Fibroblast of lung (primary cell): Measurements from ENCODE around the gene SLC35F4. TPM values are rescaled to one million over a fixed set of nuclear protein-coding genes. Genes with fewer than 3 reads are reported as not detected.

Experiments used
- DNase-seq, 2 donors: peaks; one replicate each; pipeline versions ENCODE4 v3.0.0 to v3.0.0-alpha.2; 2010; ENCODE audit warnings: low read depth in 2 of 2
- H2AFZ ChIP-seq: 2 replicates; pipeline ENCODE4 v1.5.1; 2012; ENCODE audit warnings: low read length, control low read depth, inconsistent platforms
- H3K27ac ChIP-seq: 2 replicates; pipeline ENCODE4 v1.5.1; 2011; ENCODE audit warnings: low read length, control low read depth; ENCODE audit not compliant: insufficient read depth
- H3K27me3 ChIP-seq: 2 replicates; pipeline ENCODE4 v1.5.1; 2011; ENCODE audit warnings: mild to moderate bottlenecking, low read length; ENCODE audit not compliant: control insufficient read depth, insufficient read depth
- H3K36me3 ChIP-seq: 2 replicates; pipeline ENCODE4 v1.5.1; 2011; ENCODE audit warnings: low read length; ENCODE audit not compliant: control insufficient read depth, insufficient read depth
- H3K4me1 ChIP-seq: 2 replicates; pipeline ENCODE4 v1.5.1; 2011; ENCODE audit warnings: low read length; ENCODE audit not compliant: control insufficient read depth, insufficient read depth; ENCODE audit errors: extremely low read depth
- H3K4me2 ChIP-seq: 2 replicates; pipeline ENCODE4 v1.5.1; 2011; ENCODE audit warnings: low read length, control low read depth; ENCODE audit not compliant: insufficient read depth; ENCODE audit errors: extremely low read depth
- H3K4me3 ChIP-seq, 4 experiments: fragments of 200-600 bp in 1 of 4; sonication (generic) in 1 of 4; replicated peaks in 1 of 4; 2 replicates each; pipeline ENCODE4 v1.5.1; 2011 to 2016; ENCODE audit warnings: low read length in 4 of 4, low read depth in 3 of 4, mild to moderate bottlenecking in 3 of 4, control low read depth in 2 of 4, inconsistent platforms in 1 of 4, mixed read lengths in 1 of 4; ENCODE audit not compliant: insufficient read depth in 1 of 4; ENCODE audit errors: control extremely low read depth in 1 of 4
- H3K79me2 ChIP-seq: 2 replicates; pipeline ENCODE4 v1.5.1; 2012; ENCODE audit warnings: mild to moderate bottlenecking, low read length, inconsistent platforms; ENCODE audit not compliant: control insufficient read depth, insufficient read depth
- H3K9ac ChIP-seq: 2 replicates; pipeline ENCODE4 v1.5.1; 2011; ENCODE audit warnings: mild to moderate bottlenecking, low read length, control low read depth; ENCODE audit not compliant: insufficient read depth
- H3K9me3 ChIP-seq: 2 replicates; pipeline ENCODE4 v1.5.1; 2012; ENCODE audit warnings: low read depth, low read length; ENCODE audit not compliant: control insufficient read depth, insufficient read depth
- H4K20me1 ChIP-seq: 2 replicates; pipeline ENCODE4 v1.5.1; 2011; ENCODE audit warnings: low read length; ENCODE audit not compliant: control insufficient read depth, insufficient read depth; ENCODE audit errors: extremely low read depth
- EZH2 ChIP-seq: IDR thresholded peaks from 2 replicates; pipeline ENCODE4 v1.5.1; 2012; ENCODE audit warnings: low read length, control low read depth, mild to moderate bottlenecking; ENCODE audit errors: missing control alignments
- polyA plus RNA-seq, 2 donors: library from polyadenylated mRNA; depleted of rRNA in 1 of 2; stranded (reverse) in 1 of 2; unstranded in 1 of 2; fragments of >200 nt; gene quantifications; 2 replicates each; pipeline ENCODE4 v1.2.1, GENCODE V29; 2011 to 2012; ENCODE audit warnings: missing spikeins in 1 of 2
- total RNA-seq: library from RNA; depleted of rRNA; stranded (reverse); fragments of >200 nt; gene quantifications from 2 replicates; pipeline ENCODE4 v1.2.1, GENCODE V29; 2014
- TF ChIP-seq, protein P1 (sequence below), 2 donors: IDR thresholded peaks in 1 of 2; conservative IDR thresholded peaks in 1 of 2; 1 replicate in 1 of 2; 2 replicates in 1 of 2; pipeline ENCODE4 v1.5.1; 2011 to 2012; ENCODE audit warnings: low read length in 2 of 2, control low read depth in 1 of 2, inconsistent platforms in 1 of 2, low read depth in 1 of 2, mild to moderate bottlenecking in 1 of 2

Gene SLC35F4
- total and polyA plus RNA-seq, 2 donors (not counting 1 experiment from before 2014, with no cell fraction given): not detected

DNA sequence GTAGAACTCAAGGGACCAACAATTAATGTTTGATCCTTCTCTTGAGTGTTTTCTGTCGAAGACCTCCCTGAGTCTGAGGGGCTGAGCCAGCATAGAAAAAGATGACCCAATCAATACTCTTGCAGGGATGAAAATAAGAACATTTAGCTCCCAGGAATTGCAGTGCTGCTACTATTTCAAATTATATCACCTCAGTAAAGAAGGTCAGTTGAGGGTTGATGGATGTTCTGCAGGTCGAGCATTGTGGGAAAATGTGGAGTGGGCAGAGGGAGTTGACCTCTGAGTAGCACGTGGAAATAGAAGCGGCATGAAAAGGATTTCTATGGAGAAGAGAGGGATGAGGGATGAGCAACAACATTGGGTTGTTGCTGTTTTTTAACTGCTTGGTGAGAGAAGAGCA, 297.3 kb downstream of the SLC35F4 start:
- Histone ChIP-seq H3K4me3 (no peak overlapping the region), H3K36me3 (no peaks in the 10 kb centered on the region), H2AFZ (no peak overlapping the region), H3K27me3 (no peaks in the 10 kb centered on the region), H4K20me1 (no peaks in the 10 kb centered on the region), H3K9me3 (no peaks in the 10 kb centered on the region), H3K27ac (no peak overlapping the region), H3K4me2 (no peak overlapping the region), H3K79me2 (no peaks in the 10 kb centered on the region), H3K4me1 (no peaks in the 10 kb centered on the region), H3K9ac (no peak overlapping the region)
- no peak for TF ChIP-seq EZH2
- TF ChIP-seq, protein P1, sequence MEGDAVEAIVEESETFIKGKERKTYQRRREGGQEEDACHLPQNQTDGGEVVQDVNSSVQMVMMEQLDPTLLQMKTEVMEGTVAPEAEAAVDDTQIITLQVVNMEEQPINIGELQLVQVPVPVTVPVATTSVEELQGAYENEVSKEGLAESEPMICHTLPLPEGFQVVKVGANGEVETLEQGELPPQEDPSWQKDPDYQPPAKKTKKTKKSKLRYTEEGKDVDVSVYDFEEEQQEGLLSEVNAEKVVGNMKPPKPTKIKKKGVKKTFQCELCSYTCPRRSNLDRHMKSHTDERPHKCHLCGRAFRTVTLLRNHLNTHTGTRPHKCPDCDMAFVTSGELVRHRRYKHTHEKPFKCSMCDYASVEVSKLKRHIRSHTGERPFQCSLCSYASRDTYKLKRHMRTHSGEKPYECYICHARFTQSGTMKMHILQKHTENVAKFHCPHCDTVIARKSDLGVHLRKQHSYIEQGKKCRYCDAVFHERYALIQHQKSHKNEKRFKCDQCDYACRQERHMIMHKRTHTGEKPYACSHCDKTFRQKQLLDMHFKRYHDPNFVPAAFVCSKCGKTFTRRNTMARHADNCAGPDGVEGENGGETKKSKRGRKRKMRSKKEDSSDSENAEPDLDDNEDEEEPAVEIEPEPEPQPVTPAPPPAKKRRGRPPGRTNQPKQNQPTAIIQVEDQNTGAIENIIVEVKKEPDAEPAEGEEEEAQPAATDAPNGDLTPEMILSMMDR (conservative IDR thresholded peaks at IDR 0.05 in 1 of 2, IDR thresholded peaks at IDR 0.05 in 1 of 2; ENCODE audit: low read depth in 1 of 2, low read length in 2 of 2): no peak
- DNase-seq: no peak

DNA sequence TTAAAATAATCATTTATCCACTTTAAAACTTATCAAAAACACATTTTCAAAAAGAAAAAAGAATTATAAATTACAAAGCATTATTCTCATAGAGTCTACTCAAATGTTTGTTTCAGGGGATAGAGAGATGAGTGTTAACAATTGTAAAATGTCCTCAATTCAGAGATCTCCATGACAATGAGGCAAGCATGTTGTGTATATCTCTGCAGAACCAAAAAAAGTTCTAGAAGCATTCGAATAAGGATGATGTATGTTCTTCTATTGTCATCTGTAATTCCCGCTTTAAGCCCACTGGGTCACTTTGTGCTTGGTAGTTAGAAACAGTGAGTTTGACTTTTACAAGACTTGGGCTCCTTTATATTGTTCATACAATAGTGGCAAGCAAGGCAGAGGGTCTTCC, 298.7 kb downstream of the SLC35F4 start:
- Histone ChIP-seq H2AFZ (no peak overlapping the region), H3K4me1 (no peaks in the 10 kb centered on the region), H3K4me3 (no peak overlapping the region), H3K27me3 (no peaks in the 10 kb centered on the region), H3K36me3 (no peaks in the 10 kb centered on the region), H3K79me2 (no peaks in the 10 kb centered on the region), H3K9me3 (no peaks in the 10 kb centered on the region), H3K4me2 (no peak overlapping the region), H4K20me1 (no peaks in the 10 kb centered on the region), H3K9ac (no peak overlapping the region), H3K27ac (no peak overlapping the region)
- TF ChIP-seq, protein P1 (conservative IDR thresholded peaks at IDR 0.05 in 1 of 2, IDR thresholded peaks at IDR 0.05 in 1 of 2; ENCODE audit: low read depth in 1 of 2, low read length in 2 of 2): no peak
- TF ChIP-seq EZH2: no peak
- no peak for DNase-seq

DNA sequence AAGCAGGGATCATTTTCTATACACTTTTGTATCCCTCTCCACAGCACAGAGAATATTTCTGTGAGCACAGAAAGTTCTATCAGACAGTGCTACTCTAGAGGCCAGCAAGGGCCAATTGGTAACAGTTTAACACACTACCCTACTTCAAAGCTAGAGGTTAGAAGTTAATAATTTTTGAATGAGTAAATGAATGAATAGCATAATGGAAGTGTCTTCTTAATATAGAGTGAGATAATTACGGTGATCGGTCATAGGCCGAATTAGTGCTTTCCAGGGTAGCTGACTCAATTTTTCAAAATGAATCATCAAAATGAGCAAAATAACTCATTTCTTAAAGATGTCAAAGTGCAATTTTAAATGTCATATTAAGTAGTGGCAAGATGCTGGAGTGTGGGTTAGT, 305.2 kb downstream of the SLC35F4 start:
- H3K4me2 ChIP-seq: no peak overlapping the region
- no peaks in the 10 kb centered on the region for H4K20me1 ChIP-seq
- H2AFZ ChIP-seq: no peak overlapping the region
- no peaks in the 10 kb centered on the region for H3K27me3 ChIP-seq
- H3K4me1 ChIP-seq: no peaks in the 10 kb centered on the region
- H3K9me3 ChIP-seq: no peaks in the 10 kb centered on the region
- H3K36me3 ChIP-seq: no peaks in the 10 kb centered on the region
- no peak overlapping the region for H3K27ac ChIP-seq
- no peak overlapping the region for H3K4me3 ChIP-seq
- H3K9ac ChIP-seq: no peak overlapping the region
- TF ChIP-seq, protein P1 (conservative IDR thresholded peaks at IDR 0.05 in 1 of 2, IDR thresholded peaks at IDR 0.05 in 1 of 2; ENCODE audit: low read depth in 1 of 2, low read length in 2 of 2): no peak
- TF ChIP-seq EZH2: no peak
- DNase-seq: no peak
- no peaks in the 10 kb centered on the region for H3K79me2 ChIP-seq
